Ishikawa (cell line): Measurements from ENCODE around the gene PRPF18.

Experiments
- CEBPB ChIP-seq: IDR thresholded peaks from 2 replicates; pipeline ENCODE4 v1.6.1; 2012
- CREB1 ChIP-seq: IDR thresholded peaks from 2 replicates; pipeline ENCODE4 v1.6.1; 2012; ENCODE audit warnings: low read depth
- EGR1 ChIP-seq: IDR thresholded peaks from 2 replicates; pipeline ENCODE4 v1.6.1; 2012
- EP300 ChIP-seq: IDR thresholded peaks from 2 replicates; pipeline ENCODE4 v1.6.1; 2012; ENCODE audit warnings: borderline replicate concordance
- FOXM1 ChIP-seq: IDR thresholded peaks from 2 replicates; pipeline ENCODE4 v1.6.1; 2012; ENCODE audit warnings: low read depth, borderline replicate concordance
- NFIC ChIP-seq: IDR thresholded peaks from 2 replicates; pipeline ENCODE4 v1.6.1; 2012
- RAD21 ChIP-seq: IDR thresholded peaks from 2 replicates; pipeline ENCODE4 v1.6.1; 2012; ENCODE audit warnings: low read depth
- TAF1 ChIP-seq: IDR thresholded peaks from 2 replicates; pipeline ENCODE4 v1.6.1; 2012; ENCODE audit warnings: low read depth, mild to moderate bottlenecking
- TCF12 ChIP-seq: IDR thresholded peaks from 2 replicates; pipeline ENCODE4 v1.6.1; 2012; ENCODE audit warnings: low read depth
- TEAD4 ChIP-seq: IDR thresholded peaks from 2 replicates; pipeline ENCODE4 v1.6.1; 2012
- YY1 ChIP-seq: IDR thresholded peaks from 2 replicates; pipeline ENCODE4 v1.6.1; 2012; ENCODE audit warnings: low read depth
- ZBTB7A ChIP-seq: IDR thresholded peaks from 2 replicates; pipeline ENCODE4 v1.6.1; 2012; ENCODE audit warnings: low read depth
- TF ChIP-seq, protein P1 (sequence below): IDR thresholded peaks from 2 replicates; pipeline ENCODE4 v1.6.1; 2012
- TF ChIP-seq, protein P2 (sequence below): IDR thresholded peaks from 2 replicates; pipeline ENCODE4 v1.6.1; 2012; ENCODE audit warnings: low read depth, mild to moderate bottlenecking
- TF ChIP-seq, protein P3 (sequence below): IDR thresholded peaks from 2 replicates; pipeline ENCODE4 v1.6.1; 2012

Gene PRPF18

DNA sequence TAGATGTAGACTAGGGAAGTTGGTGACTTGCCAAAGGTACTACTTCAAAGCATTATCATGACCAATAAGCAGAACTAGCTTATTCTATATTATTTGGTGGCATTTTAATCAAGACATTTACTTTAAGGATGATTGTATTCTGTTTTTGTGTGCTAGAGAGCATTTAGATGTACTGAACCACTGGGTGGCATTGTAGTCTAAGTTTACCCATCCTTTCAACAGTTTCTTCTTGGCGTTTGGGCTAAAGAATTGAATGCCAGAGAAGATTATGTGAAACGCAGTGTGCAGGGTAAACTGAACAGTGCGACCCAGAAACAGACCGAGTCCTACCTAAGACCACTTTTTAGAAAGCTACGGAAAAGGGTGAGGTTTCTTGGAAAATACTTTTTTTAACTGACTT is 26.8 kb downstream of the PRPF18 start:
- TF ChIP-seq YY1 = no peak
- TF ChIP-seq RAD21 = peak; percentile 9; the same call in 1 of the 2 replicates

DNA sequence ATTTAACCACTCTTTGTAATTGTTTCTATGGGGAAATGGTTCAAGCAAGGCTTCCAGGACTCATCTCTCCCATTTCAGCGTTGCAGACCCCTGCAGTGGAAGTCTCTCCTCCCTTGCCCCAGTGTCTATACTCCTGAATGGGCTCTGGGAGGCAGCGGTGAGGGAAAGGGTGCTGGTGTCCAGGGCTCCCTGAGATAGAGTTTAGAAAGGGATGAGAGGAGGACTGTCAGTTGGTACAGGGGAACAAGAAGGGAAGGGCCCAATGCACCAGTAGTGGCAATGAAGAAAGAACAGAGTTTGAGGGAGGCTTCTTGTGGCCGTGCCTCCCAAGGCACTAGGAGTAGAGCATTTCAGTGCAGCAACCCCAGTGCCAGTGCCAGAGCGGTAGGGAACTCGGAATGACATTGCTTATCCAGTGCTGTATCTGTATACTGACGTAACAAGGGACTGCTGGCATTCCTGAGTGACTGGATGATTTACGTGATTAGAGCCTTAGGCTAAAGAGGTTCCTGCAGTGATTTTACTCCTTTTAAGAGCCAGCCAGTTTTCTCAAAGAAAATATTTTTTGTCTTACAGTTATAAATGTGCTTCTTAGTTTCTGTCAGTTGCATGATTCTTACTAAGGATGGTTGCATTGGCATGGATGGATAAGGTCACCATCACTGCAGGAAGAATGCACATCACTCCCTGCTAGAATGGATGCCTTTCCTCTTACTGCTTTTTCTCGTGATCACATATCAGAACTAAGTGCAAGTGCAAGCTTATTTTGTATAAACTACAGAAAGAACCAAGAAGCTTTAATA is 28.0 kb downstream of the PRPF18 start:
- peak; percentile 41 for TF ChIP-seq TEAD4
- TF ChIP-seq EP300 = no peak

DNA sequence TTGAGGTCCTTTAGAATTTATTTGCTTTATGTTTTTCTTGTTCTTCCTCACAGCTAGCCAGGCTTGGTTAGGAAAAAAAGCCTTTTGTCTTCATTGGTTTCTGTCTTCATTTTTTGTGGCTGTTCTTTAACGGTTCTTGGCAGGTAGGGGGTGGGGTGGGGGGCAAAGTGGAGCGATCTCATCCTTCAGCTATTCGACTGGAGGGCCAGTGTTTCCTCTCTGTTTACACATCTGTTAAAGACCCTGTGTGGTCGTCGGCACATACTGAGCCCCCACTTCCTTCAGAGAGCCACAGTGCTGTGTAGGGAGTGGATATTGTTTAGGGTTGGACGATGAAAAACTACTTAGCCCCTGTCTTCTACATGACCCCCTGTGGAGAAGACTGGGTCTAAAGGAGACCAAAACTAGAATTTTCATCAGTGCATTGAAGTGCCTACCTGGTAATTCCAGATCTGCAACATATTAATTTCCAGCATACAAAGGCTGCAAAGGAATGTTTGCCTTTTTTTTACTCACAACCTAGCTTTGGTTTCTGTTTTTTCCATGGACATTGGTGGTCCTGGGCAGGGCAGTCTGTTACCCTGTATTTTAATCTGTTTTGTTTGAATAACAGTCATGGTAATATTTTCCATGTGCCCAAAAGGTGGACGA is 29.0 kb downstream of the PRPF18 start:
- TF ChIP-seq CREB1 (no peak), YY1 (no peak), TEAD4 (no peak), TCF12 (no peak), EGR1 (no peak), RAD21 (no peak), ZBTB7A (no peak), NFIC (no peak), TAF1 (no peak), FOXM1 (no peak), EP300 (no peak), CEBPB (no peak)
- TF ChIP-seq, protein P1, sequence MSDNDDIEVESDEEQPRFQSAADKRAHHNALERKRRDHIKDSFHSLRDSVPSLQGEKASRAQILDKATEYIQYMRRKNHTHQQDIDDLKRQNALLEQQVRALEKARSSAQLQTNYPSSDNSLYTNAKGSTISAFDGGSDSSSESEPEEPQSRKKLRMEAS = no peak
- TF ChIP-seq, protein P2, sequence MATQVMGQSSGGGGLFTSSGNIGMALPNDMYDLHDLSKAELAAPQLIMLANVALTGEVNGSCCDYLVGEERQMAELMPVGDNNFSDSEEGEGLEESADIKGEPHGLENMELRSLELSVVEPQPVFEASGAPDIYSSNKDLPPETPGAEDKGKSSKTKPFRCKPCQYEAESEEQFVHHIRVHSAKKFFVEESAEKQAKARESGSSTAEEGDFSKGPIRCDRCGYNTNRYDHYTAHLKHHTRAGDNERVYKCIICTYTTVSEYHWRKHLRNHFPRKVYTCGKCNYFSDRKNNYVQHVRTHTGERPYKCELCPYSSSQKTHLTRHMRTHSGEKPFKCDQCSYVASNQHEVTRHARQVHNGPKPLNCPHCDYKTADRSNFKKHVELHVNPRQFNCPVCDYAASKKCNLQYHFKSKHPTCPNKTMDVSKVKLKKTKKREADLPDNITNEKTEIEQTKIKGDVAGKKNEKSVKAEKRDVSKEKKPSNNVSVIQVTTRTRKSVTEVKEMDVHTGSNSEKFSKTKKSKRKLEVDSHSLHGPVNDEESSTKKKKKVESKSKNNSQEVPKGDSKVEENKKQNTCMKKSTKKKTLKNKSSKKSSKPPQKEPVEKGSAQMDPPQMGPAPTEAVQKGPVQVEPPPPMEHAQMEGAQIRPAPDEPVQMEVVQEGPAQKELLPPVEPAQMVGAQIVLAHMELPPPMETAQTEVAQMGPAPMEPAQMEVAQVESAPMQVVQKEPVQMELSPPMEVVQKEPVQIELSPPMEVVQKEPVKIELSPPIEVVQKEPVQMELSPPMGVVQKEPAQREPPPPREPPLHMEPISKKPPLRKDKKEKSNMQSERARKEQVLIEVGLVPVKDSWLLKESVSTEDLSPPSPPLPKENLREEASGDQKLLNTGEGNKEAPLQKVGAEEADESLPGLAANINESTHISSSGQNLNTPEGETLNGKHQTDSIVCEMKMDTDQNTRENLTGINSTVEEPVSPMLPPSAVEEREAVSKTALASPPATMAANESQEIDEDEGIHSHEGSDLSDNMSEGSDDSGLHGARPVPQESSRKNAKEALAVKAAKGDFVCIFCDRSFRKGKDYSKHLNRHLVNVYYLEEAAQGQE = no peak
- TF ChIP-seq, protein P3, sequence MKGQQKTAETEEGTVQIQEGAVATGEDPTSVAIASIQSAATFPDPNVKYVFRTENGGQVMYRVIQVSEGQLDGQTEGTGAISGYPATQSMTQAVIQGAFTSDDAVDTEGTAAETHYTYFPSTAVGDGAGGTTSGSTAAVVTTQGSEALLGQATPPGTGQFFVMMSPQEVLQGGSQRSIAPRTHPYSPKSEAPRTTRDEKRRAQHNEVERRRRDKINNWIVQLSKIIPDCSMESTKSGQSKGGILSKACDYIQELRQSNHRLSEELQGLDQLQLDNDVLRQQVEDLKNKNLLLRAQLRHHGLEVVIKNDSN = no peak

DNA sequence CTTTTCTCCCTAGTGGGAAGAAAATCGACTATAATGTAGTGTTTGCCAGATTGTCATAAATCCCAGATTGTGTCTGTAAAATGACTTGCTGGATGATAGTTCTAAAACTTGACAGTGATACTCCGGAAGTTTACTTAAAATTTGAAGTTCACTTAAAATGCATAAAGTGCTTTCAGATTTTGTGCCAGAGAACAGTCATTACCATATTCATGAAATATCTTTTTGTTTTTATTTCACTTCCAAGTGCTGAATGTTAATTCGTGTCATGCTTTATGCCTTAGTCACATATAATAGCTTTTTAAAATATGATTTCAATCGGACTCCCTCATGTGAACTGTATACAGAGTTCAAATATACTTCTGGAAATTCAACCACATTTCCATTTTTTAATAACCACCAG is 30.4 kb downstream of the PRPF18 start:
- TF ChIP-seq TAF1 (no peak), CREB1 (no peak), NFIC (no peak)
- TF ChIP-seq, protein P1 = no peak

DNA sequence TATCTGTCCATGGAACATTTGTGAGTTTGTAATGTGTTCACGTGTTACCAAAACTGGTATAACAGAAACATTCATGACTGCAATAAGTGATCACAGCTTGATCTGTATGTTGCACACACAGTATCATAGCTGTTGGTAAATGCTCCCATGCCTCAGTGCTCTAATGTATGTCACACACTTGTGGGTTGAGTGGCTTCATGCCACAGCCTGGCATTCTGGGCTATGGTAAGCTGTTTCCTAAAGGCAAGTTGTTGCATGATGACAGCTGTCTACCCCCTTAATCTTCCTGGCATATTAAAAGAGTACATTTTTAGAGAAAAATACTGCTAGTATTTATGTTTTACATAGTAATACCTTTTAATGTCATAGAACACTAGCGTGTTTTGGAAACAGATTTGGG is 35.2 kb downstream of the PRPF18 start:
- TF ChIP-seq TEAD4 = no peak
- no peak for TF ChIP-seq CREB1
- TF ChIP-seq TCF12 = no peak
- no peak for TF ChIP-seq EP300
- no peak for TF ChIP-seq ZBTB7A
- no peak for TF ChIP-seq TAF1
- no peak for TF ChIP-seq FOXM1
- TF ChIP-seq, protein P1 = no peak
- TF ChIP-seq, protein P2 = no peak
- no peak for TF ChIP-seq CEBPB
- no peak for TF ChIP-seq NFIC
- TF ChIP-seq, protein P3 = no peak
- TF ChIP-seq YY1 = no peak
- no peak for TF ChIP-seq RAD21
- no peak for TF ChIP-seq EGR1

DNA sequence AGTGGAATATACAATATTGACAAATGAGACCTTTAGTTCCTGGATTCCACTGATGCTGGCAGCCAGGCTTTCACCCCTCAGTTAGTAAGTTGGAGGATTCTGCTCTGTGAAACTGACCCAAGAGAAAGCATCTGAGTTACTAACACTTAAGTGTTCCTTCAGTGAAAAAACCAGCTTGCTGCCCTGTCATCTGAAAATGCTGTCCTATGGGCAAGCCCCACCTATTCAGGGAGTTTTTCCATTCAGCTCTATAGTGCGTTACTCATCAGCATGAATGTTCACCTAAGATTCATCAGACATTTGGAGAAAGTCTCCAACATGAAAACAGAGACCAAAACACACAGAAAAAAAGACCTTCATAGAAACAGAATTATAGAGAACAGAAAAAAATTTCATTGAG is 37.9 kb downstream of the PRPF18 start:
- TF ChIP-seq TCF12 (no peak), CREB1 (no peak), CEBPB (no peak), NFIC (no peak)
